ENCODE data around the gene USP48.
"Not testable (repeated sequence)": the region's sequence is repeated elsewhere in the genome, so short reads cannot be mapped to it uniquely, and the experiment has no call there.

USP48 gene

DNA sequence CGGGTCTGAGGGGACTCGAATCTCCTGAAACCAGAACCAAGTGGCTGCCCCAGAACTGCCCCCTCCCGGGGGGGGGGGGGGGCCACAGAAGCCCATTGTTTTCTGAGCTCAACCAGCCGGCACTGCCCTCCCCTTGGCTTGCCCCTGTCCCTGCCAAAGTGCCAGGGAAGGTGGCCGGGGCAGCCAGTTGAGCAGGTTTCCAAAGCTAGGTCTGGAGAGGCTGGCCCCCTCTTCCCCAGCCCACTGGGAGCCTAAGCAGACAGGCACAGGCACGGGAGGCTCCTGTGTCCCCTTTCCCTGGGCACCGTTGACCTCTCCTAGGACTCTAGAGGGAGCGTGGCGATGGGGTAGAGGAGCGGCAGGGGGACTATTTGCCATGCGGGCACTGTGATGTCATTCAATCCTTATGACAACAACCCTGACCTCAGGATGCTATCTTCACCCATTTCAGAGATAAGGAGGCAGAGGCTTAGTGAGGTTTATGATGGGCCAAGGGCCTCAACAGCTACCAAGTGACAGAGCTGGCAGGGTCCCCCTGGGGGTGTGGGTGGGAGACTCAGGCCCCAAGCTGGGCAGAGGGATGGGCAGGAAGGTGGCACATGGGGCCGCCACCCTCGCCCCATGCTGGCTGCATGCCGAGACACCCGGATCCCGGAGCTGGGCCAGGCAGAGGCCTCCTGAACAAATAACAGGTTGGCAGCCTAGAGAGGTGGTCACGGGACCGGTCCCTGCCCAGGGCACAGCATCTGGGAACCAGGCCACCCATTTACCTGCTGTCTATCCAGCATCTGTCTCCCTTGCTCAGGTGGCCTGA lies 148.8 kb downstream of the USP48 start:
- Histone ChIP-seq H3K36me3 (replicated peaks; ENCODE audit: insufficient read depth, low read length) (no peaks in the 10 kb centered on the region), H3F3A (ENCODE audit: insufficient read depth, low read length) (no peaks in the 10 kb centered on the region), H3K9me2 (replicated peaks; ENCODE audit: insufficient read depth, low read length) (no peaks in the 10 kb centered on the region), H3K4me2 (ENCODE audit: low read depth, low read length) (no peak overlapping the region), H3K9me3 (replicated peaks; ENCODE audit: insufficient read depth, low read length) (no peaks in the 10 kb centered on the region), H2AFZ (ENCODE audit: low read length) (no peak overlapping the region), H3K27ac (ENCODE audit: low read length) (no peak overlapping the region), H3K4me1 (ENCODE audit: low read length) (no peaks in the 10 kb centered on the region), H3K4me3 (ENCODE audit: low read length) (no peak overlapping the region), H3K9ac (ENCODE audit: low read length) (no peak overlapping the region), H3K27me3 (replicated peaks; ENCODE audit: insufficient read depth, low read length) (peaks cover 89% of the 10 kb centered on the region), H3K79me2 (ENCODE audit: low read length) (no peaks in the 10 kb centered on the region), H4K20me1 (ENCODE audit: insufficient read depth, low read length) (no peaks in the 10 kb centered on the region)
- TF ChIP-seq EZH2 (optimal IDR thresholded peaks at IDR 0.05; ENCODE audit: low read depth, low read length), result no peak
- TF ChIP-seq EZH2phosphoT487 (IDR thresholded peaks at IDR 0.05; ENCODE audit: low read length), result no peak
- TF ChIP-seq, protein P1, sequence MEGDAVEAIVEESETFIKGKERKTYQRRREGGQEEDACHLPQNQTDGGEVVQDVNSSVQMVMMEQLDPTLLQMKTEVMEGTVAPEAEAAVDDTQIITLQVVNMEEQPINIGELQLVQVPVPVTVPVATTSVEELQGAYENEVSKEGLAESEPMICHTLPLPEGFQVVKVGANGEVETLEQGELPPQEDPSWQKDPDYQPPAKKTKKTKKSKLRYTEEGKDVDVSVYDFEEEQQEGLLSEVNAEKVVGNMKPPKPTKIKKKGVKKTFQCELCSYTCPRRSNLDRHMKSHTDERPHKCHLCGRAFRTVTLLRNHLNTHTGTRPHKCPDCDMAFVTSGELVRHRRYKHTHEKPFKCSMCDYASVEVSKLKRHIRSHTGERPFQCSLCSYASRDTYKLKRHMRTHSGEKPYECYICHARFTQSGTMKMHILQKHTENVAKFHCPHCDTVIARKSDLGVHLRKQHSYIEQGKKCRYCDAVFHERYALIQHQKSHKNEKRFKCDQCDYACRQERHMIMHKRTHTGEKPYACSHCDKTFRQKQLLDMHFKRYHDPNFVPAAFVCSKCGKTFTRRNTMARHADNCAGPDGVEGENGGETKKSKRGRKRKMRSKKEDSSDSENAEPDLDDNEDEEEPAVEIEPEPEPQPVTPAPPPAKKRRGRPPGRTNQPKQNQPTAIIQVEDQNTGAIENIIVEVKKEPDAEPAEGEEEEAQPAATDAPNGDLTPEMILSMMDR (IDR thresholded peaks at IDR 0.05; ENCODE audit: low read length), result no peak
- DNase-seq, result no peak

DNA sequence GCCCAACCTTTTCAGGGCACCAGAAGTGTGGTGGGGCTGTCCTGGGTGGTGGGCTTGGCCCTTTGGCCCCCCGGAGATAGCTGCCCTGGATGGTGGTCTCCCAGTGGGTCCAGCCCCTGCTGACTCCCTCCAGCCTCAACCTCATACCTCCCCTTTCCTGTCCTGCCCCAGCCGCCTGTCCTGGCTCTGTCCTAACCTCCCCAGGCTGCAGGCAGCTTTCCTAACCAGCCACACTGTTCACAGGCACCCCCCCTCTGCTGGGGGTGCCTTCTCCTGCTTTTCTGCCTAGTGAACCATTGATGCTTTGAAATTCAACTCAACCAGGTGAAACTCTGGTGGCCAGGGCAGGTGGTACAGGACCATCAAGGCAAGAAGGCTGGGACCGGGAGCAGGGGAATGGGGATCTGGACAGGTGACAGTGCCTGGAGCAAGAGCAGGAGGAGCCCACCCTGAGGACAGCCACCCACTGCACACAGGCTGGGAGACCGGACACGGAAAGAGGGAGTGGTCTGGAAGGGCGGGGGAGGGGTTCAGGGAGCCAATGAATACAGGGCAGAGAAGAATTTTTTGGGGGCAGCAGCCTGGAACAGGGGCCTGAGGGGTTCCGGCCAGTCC lies 149.7 kb downstream of the USP48 start:
- H3K36me3 ChIP-seq (replicated peaks; ENCODE audit: insufficient read depth, low read length), result no peaks in the 10 kb centered on the region
- no peak for TF ChIP-seq EZH2phosphoT487 (IDR thresholded peaks at IDR 0.05; ENCODE audit: low read length)
- no peak for TF ChIP-seq EZH2 (optimal IDR thresholded peaks at IDR 0.05; ENCODE audit: low read depth, low read length)
- TF ChIP-seq, protein P1 (IDR thresholded peaks at IDR 0.05; ENCODE audit: low read length), result no peak
- H3K4me2 ChIP-seq (ENCODE audit: low read depth, low read length), result no peak overlapping the region
- H3K27ac ChIP-seq (ENCODE audit: low read length), result no peak overlapping the region
- no peaks in the 10 kb centered on the region for H3F3A ChIP-seq (ENCODE audit: insufficient read depth, low read length)
- H3K4me3 ChIP-seq (ENCODE audit: low read length), result no peak overlapping the region
- no peaks in the 10 kb centered on the region for H3K79me2 ChIP-seq (ENCODE audit: low read length)
- no peaks in the 10 kb centered on the region for H3K9me2 ChIP-seq (replicated peaks; ENCODE audit: insufficient read depth, low read length)
- no peaks in the 10 kb centered on the region for H4K20me1 ChIP-seq (ENCODE audit: insufficient read depth, low read length)
- no peak overlapping the region for H2AFZ ChIP-seq (ENCODE audit: low read length)
- no peaks in the 10 kb centered on the region for H3K9me3 ChIP-seq (replicated peaks; ENCODE audit: insufficient read depth, low read length)
- H3K27me3 ChIP-seq (replicated peaks; ENCODE audit: insufficient read depth, low read length), result peaks cover 86% of the 10 kb centered on the region
- no peaks in the 10 kb centered on the region for H3K4me1 ChIP-seq (ENCODE audit: low read length)
- DNase-seq, result no peak
- no peak overlapping the region for H3K9ac ChIP-seq (ENCODE audit: low read length)

DNA sequence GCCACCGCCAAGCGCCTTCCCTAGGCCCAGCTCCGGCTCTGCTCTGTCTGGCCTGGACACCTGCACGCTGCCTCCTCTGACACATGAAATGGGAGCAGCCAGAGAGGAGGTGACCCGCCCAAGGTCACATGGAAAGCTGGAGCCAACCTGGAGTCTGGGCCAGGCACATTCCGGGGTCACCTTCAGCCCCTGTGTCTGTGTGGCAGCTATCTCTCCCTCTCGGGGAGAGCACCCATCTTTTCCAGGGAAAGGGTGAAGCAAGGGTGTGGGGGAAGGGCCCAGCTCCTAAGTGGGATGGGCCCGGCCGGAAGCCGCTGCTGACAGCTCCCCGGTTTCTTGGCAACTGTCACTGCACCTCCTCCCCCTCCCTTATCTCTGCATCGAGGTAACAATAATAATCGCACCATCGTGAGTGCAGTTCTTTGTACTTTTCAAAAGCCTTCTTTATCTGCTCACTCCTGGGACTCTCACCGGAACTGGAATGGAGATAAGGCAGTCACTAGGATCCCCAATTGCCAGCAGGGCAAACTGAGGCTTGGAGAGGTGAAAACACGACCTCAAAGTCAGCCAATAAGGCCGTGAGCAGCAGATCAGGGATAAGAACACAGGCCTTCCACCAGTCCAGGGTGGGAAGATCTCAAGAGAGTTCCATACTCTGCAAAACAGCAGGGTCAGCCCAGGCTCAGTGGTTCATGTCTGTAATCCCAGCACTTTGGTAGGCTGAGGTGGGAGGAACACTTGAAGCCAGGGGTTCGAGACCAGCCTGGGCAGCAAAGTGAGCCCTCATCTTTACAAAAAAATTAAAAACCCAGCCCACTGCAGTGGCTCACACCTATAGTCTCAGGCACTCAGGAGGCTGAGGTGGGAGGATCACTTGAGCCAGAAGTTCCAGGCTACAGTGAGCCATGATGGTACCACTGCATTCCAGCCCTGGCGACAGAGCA lies 150.7 kb downstream of the USP48 start:
- H3K4me1 ChIP-seq (ENCODE audit: low read length), result no peaks in the 10 kb centered on the region
- H4K20me1 ChIP-seq (ENCODE audit: insufficient read depth, low read length), result no peaks in the 10 kb centered on the region
- DNase-seq, result no peak
- no peaks in the 10 kb centered on the region for H3K36me3 ChIP-seq (replicated peaks; ENCODE audit: insufficient read depth, low read length)
- no peaks in the 10 kb centered on the region for H3F3A ChIP-seq (ENCODE audit: insufficient read depth, low read length)
- H3K27ac ChIP-seq (ENCODE audit: low read length), result no peak overlapping the region
- no peaks in the 10 kb centered on the region for H3K9me3 ChIP-seq (replicated peaks; ENCODE audit: insufficient read depth, low read length)
- no peak overlapping the region for H3K4me3 ChIP-seq (ENCODE audit: low read length)
- H3K9me2 ChIP-seq (replicated peaks; ENCODE audit: insufficient read depth, low read length), result no peaks in the 10 kb centered on the region
- H3K9ac ChIP-seq (ENCODE audit: low read length), result no peak overlapping the region
- no peak overlapping the region for H2AFZ ChIP-seq (ENCODE audit: low read length)
- H3K27me3 ChIP-seq (replicated peaks; ENCODE audit: insufficient read depth, low read length), result peaks cover 89% of the 10 kb centered on the region
- TF ChIP-seq, protein P1 (IDR thresholded peaks at IDR 0.05; ENCODE audit: low read length), result no peak
- no peak for TF ChIP-seq EZH2 (optimal IDR thresholded peaks at IDR 0.05; ENCODE audit: low read depth, low read length)
- no peak for TF ChIP-seq EZH2phosphoT487 (IDR thresholded peaks at IDR 0.05; ENCODE audit: low read length)
- no peak overlapping the region for H3K4me2 ChIP-seq (ENCODE audit: low read depth, low read length)
- no peaks in the 10 kb centered on the region for H3K79me2 ChIP-seq (ENCODE audit: low read length)

DNA sequence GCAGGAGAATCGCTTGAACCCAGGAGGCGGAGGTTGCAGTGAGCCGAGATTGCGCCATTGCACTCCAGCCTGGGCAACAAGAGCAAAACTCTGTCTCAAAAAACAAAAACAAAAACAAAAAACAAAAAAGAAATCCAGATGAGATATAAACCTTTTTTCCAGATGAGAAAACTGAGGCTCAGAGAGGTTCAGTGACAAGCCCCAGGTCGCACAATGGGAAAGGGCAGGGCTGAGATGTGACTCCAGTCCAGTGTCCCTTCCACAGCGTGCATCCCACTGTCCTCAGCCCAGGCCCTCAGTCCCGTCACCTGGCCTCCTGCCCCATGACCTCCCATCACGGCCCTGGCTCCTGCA lies 151.4 kb downstream of the USP48 start:
- H3K79me2 ChIP-seq (ENCODE audit: low read length); DNase-seq; H3K9me3 ChIP-seq (replicated peaks; ENCODE audit: insufficient read depth, low read length); H3K4me1 ChIP-seq (ENCODE audit: low read length); H2AFZ ChIP-seq (ENCODE audit: low read length); H3K4me2 ChIP-seq (ENCODE audit: low read depth, low read length); H3K4me3 ChIP-seq (ENCODE audit: low read length); H3K27ac ChIP-seq (ENCODE audit: low read length); H3K9me2 ChIP-seq (replicated peaks; ENCODE audit: insufficient read depth, low read length); H3K36me3 ChIP-seq (replicated peaks; ENCODE audit: insufficient read depth, low read length); H3K9ac ChIP-seq (ENCODE audit: low read length); H3F3A ChIP-seq (ENCODE audit: insufficient read depth, low read length); H4K20me1 ChIP-seq (ENCODE audit: insufficient read depth, low read length): not testable (repeated sequence)
- peaks cover 94% of the 10 kb centered on the region for H3K27me3 ChIP-seq (replicated peaks; ENCODE audit: insufficient read depth, low read length)
